HTR-8/SVneo (cell line): ENCODE measurements around the gene BCR.
A peak's percentile ranks its signal among the peaks of the same experiment; 100 is the strongest.
"Not testable (repeated sequence)": the region's sequence is repeated elsewhere in the genome, so short reads cannot be mapped to it uniquely, and the experiment has no call there.

Experiments used
- DNase-seq: peaks from one replicate; pipeline ENCODE4 v3.0.0; 2011; ENCODE audit warnings: low spot score, mixed read lengths; ENCODE audit not compliant: insufficient read length
- FAIRE-seq: peaks from 2 replicates; lab custom pipeline; 2011; peaks lifted over from hg19 to GRCh38; lab: Jason Lieb, UNC

Gene BCR

GRCh38 chr22:23302171-23303002 is 122.1 kb downstream of the BCR start:
- FAIRE-seq (no peak), DNase-seq (no peak)

- peak; percentile 22 for DNase-seq
- no peak for FAIRE-seq
These were observed 125.1 kb downstream of the BCR start for GRCh38 chr22:23305321-23305910.

GRCh38 chr22:23305922-23306374 is 125.6 kb downstream of the BCR start:
- no peak for DNase-seq
- FAIRE-seq = no peak

GRCh38 chr22:23306438-23306921 is 126.2 kb downstream of the BCR start:
- FAIRE-seq (no peak), DNase-seq (no peak)

GRCh38 chr22:23306926-23307325 is 126.6 kb downstream of the BCR start:
- DNase-seq = no peak
- FAIRE-seq = no peak

GRCh38 chr22:23307511-23307910 is 127.2 kb downstream of the BCR start:
- DNase-seq, FAIRE-seq: not testable (repeated sequence)

- DNase-seq, FAIRE-seq: not testable (repeated sequence)
These were observed 129.0 kb downstream of the BCR start for GRCh38 chr22:23309261-23309660.

GRCh38 chr22:23310443-23311097 is 130.3 kb downstream of the BCR start:
- not testable (repeated sequence) for FAIRE-seq, DNase-seq

- not testable (repeated sequence) for DNase-seq, FAIRE-seq
These were observed 131.5 kb downstream of the BCR start for GRCh38 chr22:23311635-23312420.

GRCh38 chr22:23313791-23314567 is 133.7 kb downstream of the BCR start:
- DNase-seq (no peak), FAIRE-seq (no peak)

- DNase-seq = no peak
- no peak for FAIRE-seq
These were observed 135.1 kb downstream of the BCR start for GRCh38 chr22:23315341-23315917.

- not testable (repeated sequence) for DNase-seq, FAIRE-seq
These were observed 136.3 kb downstream of the BCR start for GRCh38 chr22:23316596-23316995.

- DNase-seq, FAIRE-seq: not testable (repeated sequence)
These were observed 138.0 kb downstream of the BCR start for GRCh38 chr22:23318316-23318715.

GRCh38 chr22:23322497-23323080 is 142.3 kb downstream of the BCR start:
- not testable (repeated sequence) for FAIRE-seq

GRCh38 chr22:23323960-23324688 is 143.8 kb downstream of the BCR start:
- not testable (repeated sequence) for FAIRE-seq, DNase-seq

More at GRCh38 chr22:23322497-23323080, 142.3 kb downstream of the BCR start:
- DNase-seq = not testable (repeated sequence)

- DNase-seq (no peak), FAIRE-seq (no peak)
These were observed 144.9 kb downstream of the BCR start for GRCh38 chr22:23325183-23325582.

- not testable (repeated sequence) for FAIRE-seq, DNase-seq
These were observed 153.5 kb downstream of the BCR start for GRCh38 chr22:23333822-23334221.

- DNase-seq, FAIRE-seq: not testable (repeated sequence)
These were observed 157.4 kb downstream of the BCR start for GRCh38 chr22:23337672-23338071.
